GM19395 (cell line): ENCODE data around the gene UTF1.
"Not testable (repeated sequence)": the region's sequence is repeated elsewhere in the genome, so short reads cannot be mapped to it uniquely, and the experiment has no call there.

Experiments used
- ATAC-seq: cut with Tn5 transposase; IDR thresholded peaks from one replicate; pipeline ENCODE4 v1.9.1; 2021; ENCODE audit warnings: mild to moderate bottlenecking, moderate library complexity; ENCODE audit not compliant: unreplicated experiment

Gene UTF1

GRCh38 chr10:133225707-133226191 lies 4.3 kb upstream of the UTF1 start:
- ATAC-seq: no peak

GRCh38 chr10:133226251-133226808 lies 3.7 kb upstream of the UTF1 start:
- no peak for ATAC-seq

GRCh38 chr10:133227256-133227655 lies 2.8 kb upstream of the UTF1 start:
- no peak for ATAC-seq

DNA sequence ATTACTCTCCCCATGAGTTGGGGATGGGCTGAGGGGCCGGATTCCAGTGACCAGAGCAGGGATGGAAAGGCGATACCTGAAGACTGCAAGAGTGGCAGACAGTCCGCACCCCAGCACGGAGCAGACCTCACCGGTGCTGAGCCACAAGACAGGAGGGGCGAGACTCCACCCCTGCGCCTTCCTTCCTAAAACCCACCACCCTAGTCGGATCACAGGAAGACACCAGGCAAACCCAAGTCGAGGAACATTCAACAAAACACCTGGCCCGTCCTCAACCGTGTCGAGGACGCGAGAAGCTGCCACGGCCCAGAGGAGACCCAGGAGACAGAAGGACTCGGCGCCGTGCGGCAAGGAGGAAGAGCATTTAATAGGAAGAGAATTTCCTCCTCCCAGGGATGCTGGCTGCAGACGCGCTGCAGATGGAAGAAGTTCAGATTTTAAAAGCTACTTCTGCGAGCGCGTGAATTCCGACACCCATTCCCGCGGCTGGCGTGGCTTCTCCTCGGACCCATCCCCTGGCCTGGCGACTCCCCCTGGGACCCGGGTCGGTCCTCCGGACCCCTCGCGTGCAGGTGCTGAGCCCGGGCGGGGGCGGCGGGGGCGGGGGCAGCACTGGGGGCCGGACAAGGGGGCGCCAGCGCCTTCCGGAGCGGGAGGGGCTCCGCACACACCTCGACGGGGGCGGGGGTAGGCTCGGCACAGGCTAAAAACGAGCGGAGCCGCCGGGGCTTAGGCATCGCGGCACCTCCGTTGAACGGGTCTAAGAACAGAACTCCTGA lies 563 bp upstream of the UTF1 start:
- no peak for ATAC-seq

GRCh38 chr10:133230387-133231195 lies 574 bp downstream of the UTF1 start:
- ATAC-seq: no peak

GRCh38 chr10:133231244-133231945 lies 1.4 kb downstream of the UTF1 start:
- ATAC-seq: no peak

DNA sequence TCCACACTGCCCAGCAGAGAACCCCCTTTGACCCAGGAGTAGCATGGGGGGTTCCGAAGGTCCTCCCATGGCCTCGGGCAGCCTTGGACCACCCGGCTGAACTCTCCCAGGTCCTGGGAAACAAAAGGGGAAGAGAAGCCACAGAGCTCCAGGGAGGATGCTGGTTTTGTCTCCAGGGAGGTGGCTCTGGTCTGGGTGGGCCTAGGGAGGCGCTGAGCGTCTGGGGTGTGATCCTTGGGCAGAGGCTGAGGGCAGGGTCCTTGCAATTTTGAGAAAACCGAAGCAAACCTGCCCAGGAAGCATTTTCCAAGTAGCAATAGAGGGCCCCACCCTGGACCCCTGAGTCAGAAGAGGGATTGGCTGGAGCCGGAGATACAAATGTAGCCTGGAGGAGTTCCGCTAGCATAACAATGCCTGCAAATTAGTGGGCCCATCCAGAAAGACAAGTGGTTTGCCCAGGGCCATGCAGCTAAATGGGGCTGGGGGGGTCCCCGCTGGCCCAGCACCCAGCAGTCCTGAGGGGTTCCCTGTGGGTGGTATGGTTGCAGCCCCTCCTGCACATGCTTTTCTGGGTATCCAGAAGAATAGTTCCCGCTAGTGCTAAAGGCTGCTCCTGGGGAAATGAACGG lies 2.0 kb downstream of the UTF1 start:
- ATAC-seq: no peak

DNA sequence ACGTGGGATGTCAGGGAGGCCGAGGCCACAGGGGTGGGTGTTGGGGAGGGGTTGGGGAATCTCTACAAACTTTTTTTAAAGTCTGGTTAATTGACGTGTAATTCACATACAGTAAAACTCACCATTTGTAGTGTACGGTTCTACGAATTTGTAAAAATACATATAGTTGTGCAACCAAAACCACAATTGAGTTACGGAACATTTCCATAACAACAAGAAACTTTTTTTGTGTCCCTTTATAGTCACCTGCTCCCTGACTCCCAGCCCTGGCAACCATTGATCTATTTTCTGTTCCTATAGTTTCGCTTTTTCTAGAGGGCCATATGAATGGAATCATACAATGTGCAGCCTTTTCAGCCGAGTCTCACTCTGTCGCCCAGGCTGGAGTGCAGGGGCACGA lies 4.8 kb downstream of the UTF1 start:
- not testable (repeated sequence) for ATAC-seq

GRCh38 chr10:133235265-133235855 lies 5.3 kb downstream of the UTF1 start:
- no peak for ATAC-seq

DNA sequence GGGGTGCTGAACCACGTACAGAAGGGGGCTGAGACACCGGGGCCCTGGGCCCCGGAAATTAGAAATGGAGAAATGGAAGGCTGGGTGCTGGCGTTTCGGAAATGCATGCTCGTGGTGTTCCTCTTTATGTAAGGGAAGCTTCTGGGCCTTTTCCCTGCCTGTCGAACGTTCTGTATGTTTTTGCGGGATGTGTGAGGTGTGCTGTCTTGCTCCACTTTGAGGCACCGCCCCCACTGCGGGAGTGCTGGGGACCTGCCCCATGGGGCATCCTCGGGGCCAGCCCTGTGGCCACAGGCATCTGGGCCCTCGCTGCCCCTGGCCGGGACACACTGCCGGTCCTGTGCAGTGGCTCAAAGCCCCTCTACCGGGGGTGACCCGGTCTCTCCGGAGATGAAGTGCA lies 5.9 kb downstream of the UTF1 start:
- ATAC-seq: no peak

DNA sequence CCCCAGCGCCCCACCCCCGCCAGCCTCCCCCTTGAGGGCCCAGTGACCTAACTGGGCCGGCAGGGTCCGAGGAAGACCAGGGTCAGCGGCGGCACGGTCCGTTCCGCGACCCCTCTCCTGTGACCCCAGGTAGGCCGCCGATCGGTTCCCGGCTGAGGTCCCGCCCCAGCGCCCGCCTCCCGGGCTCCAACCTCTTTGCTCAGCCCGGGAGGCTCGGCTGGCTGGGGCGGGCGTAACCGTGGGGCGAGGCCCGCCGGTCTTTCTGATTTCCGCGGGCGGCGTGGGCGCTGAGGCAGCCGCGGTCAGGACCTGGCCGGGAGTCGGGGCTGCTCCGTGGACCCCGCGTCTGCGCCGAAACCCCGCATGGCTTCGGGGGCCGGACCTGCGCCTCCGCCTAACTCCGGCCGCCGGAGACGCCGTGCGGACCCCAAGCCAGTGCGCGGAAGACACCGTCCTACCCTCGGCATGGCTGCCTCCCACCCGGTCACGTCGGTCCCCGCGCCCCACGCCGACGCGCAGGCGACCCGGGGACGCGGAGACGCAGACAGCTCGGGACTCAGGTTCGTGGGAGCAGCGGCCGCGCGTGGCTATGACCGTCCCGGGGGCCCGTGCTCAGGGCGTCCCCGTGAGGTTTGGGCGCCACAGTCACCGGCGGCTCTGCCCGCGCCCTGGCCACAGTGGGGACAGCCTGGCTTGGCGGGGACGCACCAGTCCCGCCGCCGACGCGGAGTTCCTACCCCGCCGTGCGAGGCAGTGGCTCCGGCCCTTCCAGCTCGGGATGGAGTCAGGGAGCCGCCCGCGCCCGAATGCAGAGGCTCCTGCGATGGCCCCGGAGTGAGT lies 6.6 kb downstream of the UTF1 start:
- no peak for ATAC-seq

GRCh38 chr10:133237241-133237587 lies 7.2 kb downstream of the UTF1 start:
- no peak for ATAC-seq

DNA sequence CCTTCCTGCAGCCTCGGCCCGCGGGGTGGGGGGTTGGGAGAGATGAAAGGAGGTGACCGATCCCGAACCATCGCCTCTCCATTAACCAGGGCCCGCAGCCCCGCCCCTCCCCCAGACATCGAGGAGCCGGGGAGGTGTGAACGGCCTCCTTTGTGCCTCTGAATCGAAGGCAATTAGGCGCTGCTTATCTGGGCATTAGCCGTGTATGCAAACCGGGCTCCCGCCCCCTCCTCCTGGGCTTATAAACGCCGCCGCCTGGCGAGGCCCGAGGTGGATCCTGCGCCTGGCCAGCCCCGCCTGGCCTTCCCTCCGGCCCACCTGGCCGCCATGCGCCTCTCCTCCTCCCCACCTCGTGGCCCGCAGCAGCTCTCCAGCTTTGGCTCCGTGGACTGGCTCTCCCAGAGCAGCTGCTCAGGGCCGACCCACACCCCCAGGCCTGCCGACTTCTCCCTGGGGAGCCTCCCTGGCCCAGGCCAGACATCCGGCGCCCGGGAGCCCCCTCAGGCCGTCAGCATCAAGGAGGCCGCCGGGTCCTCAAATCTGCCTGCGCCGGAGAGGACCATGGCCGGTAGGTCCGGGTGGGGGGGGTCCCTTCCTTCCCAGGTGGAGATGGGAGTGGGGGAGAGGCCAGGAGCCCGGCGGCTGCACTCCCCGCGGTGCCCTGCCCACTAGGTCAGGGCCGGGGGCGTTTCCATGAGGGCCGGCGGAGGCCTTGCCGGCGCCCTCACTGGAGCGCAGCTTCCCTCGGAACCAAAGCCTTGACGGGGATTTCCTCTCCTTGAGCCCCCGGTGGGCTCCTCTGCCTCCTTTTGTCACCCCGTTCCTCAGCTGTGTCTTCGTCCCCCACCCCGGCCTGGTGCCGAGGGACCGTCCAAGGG lies 7.8 kb downstream of the UTF1 start, which contains the start of gene VENTX:
Gene VENTX, plus strand, starts transcription at position 268 of the 878 bp plus-strand sequence. Its CDS starts 60 bp downstream, at position 328.
- ATAC-seq: no peak

DNA sequence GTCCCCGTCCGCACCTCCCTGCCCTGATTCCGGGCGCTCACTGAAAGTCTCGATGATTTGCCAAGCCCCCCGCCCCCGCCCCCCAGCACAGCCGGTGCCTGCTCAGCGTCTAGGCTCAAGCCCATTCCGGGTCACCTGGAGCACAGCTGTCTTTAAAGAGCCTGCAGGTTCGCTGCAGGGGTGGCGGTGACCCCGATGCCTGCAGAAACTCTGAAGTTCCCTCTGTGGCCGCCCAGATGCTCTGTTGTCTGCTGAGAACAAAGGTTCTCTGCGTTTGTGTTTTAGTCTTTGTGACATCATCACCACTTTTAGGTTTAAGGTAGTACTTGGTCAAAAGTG lies 8.4 kb downstream of the UTF1 start:
- no peak for ATAC-seq

DNA sequence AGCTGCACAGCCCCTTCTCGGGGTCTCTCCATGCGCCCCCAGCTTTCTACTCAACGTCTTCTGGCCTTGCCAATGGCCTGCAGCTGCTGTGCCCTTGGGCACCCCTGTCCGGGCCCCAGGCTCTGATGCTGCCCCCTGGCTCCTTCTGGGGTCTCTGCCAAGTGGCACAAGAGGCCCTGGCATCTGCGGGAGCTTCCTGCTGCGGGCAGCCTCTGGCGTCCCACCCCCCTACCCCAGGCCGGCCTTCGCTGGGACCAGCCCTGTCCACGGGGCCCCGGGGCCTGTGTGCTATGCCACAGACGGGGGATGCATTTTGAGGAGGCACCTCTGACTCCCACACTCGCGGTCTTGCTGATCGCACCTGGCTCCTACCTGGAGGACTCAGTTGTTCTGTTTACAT lies 10.0 kb downstream of the UTF1 start:
- no peak for ATAC-seq

DNA sequence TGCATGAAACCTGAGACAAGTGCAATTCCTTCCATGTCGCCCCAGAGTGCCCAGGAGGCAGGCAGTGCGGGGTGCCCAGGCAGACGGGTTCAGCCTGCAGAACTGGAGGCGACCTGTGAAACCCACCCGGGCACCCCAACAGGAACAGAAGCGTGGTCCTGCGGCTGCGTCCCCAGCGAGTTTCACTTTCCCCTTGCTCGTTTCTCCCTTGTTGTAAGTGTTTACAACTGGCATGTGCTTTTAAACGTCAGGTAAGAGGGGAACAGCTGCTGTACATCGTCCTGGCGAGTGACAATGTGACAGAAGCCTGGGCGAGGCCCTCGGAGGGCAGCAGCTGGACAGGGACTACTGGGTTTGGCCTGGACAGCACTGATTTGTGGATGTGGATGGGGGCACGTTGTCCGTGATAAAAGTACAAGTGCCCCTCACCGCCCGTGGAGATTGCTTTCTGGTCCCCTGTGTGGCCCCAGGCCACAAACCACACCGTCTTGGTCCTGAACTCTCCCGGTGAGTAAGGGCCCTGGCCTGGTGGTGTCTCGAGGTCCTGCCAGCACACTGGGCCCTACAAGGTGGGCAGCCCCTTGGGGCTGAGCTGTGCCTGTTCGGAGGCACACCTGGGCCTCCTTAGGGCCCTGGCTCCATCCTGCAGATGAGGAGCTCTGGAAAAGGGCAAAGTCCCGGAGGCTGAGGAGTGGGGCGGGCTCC lies 11.6 kb downstream of the UTF1 start:
- peak; percentile 65 for ATAC-seq

DNA sequence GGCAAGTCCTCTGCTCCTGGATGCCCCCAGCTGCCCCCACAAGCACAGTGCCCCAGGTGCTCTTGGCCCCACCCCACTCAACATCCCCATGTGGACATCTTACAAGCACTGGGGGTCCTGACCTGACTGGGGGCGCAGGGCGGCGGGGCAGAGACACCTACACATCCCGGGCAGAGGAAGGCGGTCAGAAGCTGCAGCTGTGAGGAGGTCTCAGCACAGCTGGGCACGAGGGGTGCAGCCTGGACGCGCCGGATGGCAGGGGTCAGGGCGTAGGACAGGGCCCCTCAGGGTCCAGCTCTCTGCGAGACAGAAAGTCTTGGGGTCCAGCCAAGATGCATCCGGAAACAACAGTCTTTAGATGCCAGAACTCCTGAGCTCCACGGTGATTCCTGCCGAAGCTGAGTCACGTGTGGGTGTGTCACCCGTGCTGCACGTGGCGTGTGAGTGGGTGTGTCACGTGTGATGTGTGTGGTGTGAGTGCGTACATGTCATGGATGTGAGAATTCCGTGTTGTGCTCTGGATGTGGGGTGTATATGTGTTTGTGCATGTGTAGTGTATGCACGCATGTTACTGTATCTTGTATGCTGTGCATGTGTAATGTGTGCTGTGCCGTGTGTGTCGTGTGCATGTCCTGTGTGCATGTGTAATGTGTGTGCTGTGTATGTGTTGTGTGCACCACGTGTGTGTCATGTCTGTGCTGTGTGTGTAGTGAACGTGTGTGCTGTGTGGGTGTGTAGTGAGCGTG lies 12.8 kb downstream of the UTF1 start:
- no peak for ATAC-seq
